HG02798 (cell line): ENCODE data around the gene TCAF1.

Experiments
- ATAC-seq: cut with Tn5 transposase; IDR thresholded peaks from one replicate; pipeline ENCODE4 v1.9.1; 2021; ENCODE audit warnings: mild to moderate bottlenecking; ENCODE audit not compliant: unreplicated experiment, poor library complexity

The TCAF1 gene, protein sequence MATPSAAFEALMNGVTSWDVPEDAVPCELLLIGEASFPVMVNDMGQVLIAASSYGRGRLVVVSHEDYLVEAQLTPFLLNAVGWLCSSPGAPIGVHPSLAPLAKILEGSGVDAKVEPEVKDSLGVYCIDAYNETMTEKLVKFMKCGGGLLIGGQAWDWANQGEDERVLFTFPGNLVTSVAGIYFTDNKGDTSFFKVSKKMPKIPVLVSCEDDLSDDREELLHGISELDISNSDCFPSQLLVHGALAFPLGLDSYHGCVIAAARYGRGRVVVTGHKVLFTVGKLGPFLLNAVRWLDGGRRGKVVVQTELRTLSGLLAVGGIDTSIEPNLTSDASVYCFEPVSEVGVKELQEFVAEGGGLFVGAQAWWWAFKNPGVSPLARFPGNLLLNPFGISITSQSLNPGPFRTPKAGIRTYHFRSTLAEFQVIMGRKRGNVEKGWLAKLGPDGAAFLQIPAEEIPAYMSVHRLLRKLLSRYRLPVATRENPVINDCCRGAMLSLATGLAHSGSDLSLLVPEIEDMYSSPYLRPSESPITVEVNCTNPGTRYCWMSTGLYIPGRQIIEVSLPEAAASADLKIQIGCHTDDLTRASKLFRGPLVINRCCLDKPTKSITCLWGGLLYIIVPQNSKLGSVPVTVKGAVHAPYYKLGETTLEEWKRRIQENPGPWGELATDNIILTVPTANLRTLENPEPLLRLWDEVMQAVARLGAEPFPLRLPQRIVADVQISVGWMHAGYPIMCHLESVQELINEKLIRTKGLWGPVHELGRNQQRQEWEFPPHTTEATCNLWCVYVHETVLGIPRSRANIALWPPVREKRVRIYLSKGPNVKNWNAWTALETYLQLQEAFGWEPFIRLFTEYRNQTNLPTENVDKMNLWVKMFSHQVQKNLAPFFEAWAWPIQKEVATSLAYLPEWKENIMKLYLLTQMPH

DNA sequence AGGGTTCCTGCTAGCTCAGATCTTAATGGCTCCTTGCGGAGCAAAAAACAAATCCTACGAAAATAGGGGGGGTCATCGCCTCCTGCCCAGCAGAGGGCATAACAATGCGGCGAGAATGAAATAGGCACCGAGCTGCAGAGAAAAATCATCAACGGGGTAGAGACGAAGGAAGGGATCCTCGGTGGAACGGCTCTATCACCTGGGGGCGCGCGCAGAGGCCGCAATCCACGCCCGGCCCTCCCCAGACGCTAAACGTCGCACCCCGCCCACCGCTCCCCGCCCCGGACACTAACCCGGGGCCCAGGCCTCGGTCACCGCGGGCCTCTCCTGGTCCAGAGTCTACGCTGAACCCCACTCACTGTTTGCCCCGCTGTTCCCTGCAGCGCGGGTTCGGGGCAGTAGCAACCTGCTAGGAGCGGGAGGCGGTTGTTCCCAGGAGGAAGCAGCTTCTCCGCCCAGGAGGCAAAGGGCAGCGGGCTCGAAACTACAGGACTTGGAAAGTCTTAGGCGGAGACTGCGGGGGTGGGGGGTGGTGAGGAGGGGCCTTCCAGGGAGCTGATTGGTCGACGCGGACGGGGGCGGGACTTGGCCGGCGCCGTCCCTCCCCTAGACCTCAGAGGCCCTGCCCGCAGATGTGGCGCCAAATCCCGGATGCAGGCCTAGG, at the start of gene TCAF1:
TSS of gene TCAF1 (minus strand) at position 509 of the 664 bp plus-strand sequence. CDS start 25,568 bp downstream, outside the sequence.
- ATAC-seq = peak; percentile 93

DNA sequence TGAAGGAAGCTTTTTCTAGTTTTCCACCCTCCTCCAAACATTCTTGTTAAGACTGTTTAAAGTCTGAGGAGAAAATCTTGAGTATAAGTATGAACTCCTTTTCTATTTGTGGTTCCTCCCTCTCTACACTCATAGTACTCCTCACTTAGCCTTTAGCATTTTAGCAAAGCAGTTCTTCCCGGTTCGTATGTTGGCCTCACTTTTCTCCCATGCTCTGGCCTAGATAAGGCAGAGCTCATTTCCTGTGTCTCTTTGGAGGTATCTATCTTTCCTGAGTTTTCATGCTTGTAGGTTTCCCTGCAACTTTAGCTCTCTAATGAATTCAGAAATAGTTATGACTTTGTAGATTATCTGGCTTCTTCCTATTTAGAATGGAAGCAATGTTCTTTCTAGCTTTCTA, 46.8 kb upstream of the TCAF1 start:
- ATAC-seq = no peak

DNA sequence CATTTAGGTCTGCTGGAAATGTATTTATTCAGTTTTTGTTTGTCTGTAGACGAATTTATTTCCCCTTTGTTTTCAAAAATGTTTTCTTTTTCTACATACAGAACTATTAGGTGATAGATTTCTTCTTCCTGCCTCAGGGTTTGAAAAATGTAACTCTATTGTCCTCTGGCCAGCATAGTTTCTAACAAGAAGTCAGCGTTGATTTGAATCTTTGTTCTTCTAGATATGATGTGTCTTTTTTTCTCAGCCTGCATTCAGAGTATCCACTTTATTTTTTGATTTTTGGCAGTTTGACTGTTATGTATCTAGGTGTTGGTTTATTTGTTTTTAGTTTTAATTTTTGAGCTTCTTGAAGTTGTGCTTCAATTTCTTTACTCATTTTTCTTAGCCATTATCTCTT, 45.1 kb upstream of the TCAF1 start:
- ATAC-seq = no peak

DNA sequence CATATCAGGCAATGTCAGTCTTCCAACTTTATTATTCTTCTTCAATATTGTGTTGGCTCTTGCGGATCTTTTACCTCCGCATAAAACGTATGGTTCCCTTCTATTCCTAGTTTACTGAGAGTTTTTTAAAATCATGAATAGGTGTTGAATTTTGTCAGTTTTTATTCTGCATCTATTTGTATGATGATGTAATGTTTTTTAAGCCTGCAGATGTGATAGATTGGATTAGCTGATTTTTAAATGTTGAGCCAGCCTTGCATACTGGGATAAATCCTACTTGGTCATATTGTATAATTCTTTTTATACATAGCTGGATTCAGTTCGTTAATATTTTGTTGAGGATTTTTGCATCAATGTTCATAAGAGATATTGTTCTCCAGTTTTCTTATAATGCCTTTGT, 43.4 kb upstream of the TCAF1 start:
- no peak for ATAC-seq

DNA sequence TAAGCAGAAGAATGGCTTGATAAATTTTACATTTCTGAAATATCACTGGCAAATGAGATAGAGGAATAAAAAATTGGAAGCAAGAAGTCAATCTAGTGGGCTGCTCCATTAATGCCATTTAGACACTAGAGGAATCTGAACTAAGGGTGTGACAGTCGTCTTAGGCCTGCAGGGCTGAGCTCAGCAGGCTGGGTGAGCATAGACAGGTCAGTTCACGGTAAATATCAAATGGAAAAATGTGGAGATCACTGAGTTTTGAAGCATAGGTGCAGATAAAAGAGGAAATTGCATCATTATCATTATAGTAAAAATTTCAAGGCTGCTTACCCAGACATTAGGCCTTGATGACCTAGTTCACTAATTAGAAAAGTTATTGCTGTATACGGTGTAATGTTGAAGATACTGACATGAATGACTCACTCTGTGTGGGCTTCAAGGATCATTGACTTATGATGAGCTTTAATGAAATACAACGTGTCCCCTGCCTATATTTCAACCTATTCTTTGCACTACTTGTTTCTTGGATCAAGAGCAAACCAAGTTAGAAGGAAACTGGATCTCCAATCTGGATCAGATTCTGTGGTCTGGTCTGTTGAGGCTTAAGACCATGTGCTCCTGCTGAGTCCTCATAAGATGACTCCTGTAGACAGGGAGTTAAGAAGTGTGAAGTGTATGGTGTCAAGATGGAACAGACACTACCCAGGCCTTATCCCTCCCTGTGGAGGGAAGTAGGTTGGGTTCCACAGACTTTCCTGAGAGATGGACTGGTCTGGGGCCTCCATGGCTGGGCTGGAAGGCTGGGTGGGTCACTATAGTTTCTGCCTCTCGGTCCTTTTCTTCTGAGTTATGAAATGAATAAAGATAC, 36.6 kb upstream of the TCAF1 start:
- ATAC-seq = no peak

DNA sequence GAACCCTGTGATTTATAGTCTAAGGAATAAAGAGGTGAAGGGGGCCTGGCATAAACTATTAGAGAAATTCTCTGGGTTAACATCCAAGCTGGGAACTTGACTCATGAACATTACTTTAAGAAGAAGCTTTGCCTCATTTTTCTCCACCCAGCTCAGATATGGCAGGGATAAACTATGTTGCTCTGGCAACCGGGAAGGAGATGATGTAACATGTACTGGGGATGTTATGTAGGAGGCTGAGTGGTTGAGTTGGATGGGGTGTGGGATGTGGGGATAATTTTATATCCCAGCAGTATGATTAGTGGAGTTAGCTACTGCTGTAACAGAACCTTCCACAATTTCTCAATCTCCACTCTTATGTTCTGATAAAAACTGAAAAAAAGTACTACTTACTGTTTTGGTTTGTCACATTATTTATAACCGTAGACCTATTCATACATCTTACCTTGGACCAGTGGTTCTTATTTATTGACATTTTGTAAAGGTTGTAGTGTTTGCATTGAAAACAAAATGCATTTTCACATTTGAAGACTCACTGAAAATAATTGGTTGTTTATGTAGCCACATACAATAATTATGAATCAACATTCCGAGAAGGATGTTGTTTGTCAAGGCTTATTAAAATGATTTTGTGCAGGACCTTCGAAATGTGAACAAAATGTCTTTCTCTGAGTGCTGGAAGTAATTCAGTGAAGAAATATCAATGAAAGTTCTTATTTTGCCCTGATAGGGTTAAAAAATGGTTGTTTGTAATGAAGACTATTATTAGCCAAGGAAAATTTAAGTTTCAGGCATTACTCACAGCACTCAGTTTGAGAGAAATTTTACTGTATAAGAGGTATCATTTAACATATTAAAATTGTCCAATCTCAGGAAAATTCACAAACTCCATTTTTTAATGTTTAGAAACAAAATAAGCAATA, 34.4 kb upstream of the TCAF1 start:
- ATAC-seq = no peak

DNA sequence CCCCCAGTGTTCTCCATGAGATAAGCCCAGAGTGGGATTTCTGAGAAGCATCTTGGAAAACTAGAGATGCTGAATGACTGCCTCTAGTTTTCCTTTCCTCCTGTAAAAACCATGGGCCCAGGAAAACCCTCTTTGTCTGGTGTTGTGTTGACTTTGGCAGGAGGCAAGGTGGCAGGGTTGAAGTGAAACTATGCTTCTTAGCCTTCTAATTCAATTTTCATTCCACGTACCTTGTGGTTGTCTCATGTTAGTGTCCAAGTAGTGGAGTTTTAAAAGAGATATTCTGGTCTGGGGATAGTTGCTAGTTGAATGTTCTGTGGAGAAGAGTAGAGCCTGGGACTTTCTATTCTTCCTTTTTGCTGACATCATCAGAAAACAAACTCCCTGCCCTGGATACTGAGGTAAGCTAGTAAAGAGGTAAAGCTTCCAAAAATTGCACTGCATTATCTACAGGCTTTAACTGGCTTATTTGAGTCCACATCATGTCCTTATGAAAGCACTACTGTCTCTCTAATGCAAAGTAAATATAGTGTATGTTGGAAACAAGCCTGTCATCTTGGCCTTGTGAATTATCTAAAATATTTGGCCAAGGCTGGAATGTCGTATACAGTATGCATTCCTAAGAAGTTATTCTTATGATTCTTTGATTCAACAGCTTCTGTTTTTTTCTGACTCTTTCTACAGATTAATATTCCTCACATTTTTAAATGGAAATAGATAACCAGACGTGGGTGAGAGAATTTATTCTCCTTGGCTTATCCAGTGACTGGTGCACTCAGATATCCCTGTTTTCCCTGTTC, 32.8 kb upstream of the TCAF1 start, which contains the start of gene OR2F2:
TSS of gene OR2F2 (plus strand) at position 708 of the 800 bp plus-strand sequence. CDS start at position 708, 0 bp downstream.
- no peak for ATAC-seq

DNA sequence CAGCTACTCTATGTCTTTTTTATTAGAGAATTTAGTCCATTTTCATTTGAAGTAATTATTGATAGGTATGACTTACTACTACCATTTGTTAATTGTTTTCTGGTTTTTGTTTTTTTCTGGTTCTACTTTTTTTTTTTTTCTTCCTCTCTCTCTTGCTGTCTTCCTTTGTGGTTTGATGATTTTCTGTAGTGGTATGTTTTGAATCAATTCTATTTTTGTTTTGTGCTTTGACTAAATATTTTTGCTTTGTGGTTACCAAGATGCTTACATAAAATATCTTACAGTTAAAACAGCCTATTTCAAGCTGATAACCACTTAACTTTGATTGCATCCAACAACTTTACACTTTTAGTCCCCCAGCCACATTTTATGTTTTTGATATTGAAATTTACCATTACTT, 29.8 kb upstream of the TCAF1 start:
- no peak for ATAC-seq

DNA sequence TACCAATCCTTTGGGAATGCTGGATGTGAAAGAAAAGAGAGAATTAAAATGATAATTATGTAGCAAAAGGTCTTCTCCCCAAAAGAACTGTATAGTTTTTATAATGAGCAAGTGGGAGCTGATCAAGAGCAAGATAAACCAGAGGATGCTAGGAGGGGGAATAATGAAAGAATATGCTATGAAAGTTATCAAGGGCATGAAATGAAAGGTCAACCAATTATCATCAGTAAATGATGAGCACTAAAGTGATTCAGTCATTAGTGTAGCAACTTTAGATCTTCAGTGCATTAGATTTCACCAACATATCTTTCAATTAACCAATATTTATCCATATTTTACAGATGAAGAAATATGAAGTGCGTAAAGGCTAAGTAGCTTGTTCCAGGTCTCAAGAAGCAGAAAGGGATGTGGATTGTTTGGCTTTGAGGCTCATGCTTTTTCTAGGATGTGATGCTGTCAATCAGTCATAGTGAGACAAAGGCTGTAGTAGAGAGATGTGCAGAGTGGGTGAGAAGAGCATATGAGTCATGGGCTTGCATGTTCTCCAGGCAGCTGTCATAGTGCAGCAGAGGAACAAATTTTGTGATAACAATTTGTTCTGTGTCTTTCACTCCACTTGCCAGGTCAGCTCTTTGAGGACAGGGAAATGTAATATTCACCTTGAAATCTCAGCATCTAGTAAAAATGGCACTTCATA, 27.4 kb upstream of the TCAF1 start:
- ATAC-seq = peak; percentile 62

DNA sequence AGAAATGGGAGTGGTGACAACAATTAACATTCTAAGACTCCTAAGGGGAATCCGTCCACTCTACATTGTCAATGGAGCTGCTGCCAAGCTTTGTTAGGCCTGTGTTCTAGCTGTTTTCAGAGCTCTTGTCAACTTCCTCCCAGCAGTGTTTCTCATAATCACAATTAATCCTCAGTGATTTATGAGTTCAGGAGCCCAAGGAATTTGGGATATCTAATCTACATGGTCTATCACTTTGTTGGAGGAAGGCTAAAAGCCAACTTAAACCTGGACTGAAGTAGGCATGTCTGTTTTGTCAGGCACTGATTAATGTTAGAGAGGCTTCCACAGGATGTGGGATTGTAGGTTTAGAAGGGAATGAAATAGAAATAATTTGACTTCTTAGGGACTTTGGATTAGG, 22.9 kb upstream of the TCAF1 start:
- ATAC-seq = no peak

DNA sequence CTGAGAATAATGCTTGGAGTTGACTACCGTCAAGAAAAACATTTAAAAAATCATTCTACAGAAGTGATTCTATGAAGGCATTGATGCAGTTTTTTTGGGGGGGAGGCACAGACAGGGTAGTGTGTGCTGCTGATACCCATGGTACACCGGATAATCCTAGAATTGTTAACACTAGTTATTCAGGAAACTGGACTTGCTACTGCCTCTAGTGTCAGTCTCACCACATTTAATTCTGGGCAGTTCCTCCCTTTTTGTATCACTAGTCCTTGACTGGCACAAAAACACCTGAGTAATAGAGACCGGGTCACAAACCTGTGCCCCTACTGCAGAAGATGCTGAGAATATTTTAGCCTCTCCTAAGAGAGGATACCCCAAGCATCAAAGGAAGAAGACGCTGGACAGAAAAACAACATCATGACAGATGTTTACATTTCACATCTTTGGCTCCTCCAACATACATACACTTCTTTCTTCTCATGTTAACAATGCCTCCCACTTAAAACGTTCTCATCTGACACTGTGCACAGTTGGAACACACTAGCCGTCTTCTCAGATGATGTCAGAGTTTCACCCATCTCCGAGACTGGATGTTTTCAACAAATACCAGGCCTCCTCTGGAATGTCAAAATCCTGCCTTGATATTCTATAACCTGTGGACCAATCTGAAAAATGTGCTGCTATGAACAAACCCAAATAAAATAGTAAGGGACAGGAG, 13.1 kb upstream of the TCAF1 start:
- no peak for ATAC-seq

DNA sequence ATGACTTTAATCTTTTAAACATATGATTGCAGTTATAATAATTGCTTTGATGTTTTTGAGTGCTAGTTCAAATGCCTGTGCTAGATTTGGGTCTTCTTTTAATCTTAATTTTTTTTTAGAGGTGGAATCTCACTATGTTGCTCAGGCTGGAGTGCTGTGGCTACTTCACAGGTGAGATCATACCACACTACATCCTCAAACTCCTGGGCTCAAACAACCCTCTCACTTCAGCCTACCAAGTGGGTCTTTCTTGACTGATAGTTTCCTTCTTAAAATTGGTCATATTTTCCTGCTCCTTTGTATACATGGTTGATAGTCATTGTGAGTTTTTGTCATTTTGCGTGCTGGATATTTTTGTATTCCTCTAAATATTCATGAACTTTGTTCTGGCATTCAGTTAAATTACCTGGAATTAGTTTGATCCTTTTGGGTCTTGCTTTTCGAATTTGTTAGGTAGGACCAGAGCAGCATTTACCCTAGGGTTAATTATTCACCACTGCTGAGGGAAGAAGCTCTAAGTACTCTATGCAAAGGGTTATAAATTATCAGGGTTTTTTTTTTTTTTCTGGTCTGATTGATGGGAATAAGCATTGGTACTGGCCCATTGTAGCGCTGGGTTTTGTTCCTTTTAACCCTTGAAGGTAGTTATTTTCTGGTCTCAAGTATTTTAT, 12.1 kb upstream of the TCAF1 start:
- no peak for ATAC-seq

DNA sequence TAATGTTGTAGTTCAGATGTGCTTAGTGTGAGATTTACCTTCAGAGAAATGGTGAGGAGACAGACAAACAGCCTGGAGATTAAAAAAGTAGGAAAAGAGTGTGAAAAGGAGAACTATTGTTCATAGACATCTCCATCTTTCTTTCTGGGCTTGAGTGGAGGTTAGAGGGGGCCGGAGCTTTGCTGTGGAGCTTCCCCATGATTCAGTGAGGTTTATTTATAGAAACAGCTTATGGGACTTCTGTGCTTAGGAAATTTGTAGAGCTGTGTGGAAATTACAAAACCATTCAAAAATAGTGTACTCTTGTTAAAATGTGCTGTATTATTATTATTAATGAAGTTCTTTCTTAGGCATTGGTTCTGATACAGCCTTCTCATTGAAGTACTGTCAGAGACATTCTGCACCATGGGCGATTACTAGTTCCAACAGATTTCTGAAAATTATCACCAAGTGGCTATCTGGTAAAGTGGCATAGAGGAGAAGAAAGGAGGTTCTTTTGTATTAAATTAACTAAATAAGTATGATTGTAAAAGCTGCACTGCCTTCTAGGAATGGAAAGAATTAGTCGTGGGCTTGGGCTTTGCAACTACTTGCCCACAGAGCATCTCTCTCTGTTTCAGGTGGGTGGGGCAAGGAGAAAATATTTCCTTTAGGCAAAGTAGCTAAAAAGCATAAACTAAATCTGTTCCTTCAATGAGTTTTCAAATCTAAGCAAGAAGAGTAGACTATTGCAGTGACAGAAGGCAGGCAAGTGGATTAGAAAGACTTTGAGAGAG, 8.7 kb upstream of the TCAF1 start:
- no peak for ATAC-seq

DNA sequence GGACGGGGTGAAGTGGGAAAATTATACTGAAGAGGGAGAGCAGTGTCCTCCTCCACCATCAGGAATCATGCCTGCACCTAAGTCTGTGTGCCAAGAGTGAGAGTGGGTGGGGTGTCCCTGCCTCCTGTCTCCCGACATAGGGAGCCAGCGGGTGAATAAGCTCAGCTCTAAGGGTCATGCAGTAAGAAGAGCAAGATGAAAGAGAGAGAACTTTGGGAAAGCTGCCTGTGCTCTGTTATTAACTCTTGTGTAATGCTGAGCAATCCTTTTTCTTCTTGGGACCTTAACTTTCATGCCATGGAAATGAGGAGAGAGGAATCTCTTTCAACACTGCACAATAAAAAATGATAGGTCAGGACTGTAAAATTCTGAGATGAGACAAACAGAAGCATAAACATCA, 7.9 kb upstream of the TCAF1 start:
- ATAC-seq = no peak

DNA sequence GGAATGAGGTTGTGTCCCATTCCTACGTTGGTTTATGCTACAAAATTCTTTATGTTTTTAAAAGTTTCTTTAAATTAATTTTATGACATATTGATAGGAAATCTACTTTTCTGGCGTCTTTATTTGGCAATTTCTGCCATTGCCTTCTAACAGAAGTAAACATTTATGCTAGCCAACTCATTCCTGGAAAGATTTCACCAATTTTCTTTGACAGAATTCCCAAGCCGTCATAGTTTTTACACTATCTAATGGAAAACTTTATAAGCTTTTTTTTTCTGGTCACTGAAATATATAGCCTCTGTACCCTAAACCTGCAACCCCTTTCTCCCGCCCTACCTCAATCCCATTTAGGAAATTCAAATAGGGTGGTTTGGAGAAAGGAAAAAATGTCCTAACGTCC, 6.1 kb upstream of the TCAF1 start:
- ATAC-seq = no peak
